Stimulated activated CD4-positive, alpha-beta T cell treated with anti-CD3 and anti-CD28 coated beads, Interleukin-2, amount 100 ng/mL, for 4 hours (primary cell): ENCODE measurements around the gene L3HYPDH.

Experiments used
- DNase-seq: peaks from one replicate; pipeline ENCODE4 v3.0.0-alpha.2; 2020; ENCODE audit warnings: low read depth

L3HYPDH gene

DNA sequence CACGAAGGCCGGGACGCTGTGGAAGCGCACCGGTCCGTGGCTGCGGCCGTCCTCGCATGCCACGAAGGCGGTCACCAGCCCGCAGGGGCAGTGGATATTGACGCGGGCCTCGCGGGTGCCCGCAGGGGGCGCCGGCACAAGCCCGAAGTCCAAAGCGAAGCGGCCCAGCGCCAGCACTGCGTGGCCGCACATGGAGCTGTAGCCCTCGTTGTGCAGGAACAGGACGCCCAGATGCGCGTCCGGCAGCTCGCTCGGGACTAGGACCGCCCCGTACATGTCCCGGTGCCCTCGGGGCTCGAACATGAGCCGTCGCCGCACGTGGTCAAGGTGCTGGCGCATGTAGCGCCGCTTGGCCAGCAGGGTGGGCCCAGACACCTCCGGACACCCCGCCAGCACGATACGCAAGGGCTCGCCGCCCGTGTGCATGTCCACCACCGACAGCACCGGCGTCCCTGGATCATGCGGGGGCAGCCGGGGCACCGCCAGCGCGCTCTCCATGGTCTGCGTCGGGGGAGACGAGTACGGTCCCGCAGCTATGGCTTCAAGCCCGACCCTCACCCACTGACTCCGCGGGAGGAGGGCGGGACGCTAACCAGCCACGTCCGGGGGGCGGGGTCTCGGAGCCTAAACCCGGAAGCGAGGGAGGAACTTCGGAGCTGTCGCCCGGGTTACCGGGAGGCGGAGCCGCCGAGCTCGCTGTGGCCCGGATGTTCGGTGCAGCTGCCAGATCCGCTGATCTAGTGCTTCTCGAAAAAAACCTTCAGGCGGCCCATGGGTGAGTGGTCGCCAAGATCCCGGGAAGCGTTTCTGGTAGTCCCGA is at the start of gene L3HYPDH, which contains the start of gene JKAMP:
Gene L3HYPDH, minus strand, starts transcription at position 590 of the 820 bp plus-strand sequence. Its CDS starts 92 bp downstream, at position 498.
Gene JKAMP, plus strand, starts transcription at position 699 of the 820 bp plus-strand sequence. Its CDS starts 73 bp downstream, at position 772.
- DNase-seq, result peak; percentile 98

DNA sequence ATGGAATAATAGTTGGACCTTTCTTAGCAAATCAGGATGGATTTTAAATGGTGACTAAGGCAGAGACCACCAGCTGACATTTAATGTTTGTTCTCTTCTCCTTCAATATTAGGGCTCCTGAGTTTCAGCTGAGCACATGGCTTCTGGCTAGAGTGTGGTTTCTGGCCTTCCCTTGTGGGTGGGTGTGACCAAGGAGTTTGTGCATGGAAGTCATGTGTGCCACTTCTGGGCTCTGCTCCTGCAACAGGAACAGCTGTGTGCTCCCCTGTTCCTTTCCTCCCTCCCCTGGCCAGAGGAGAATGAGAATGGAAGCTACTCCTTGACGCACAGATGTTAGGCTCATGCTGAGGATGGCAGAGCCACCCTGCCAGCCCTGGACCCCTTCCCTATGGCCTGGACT is 48.2 kb upstream of the L3HYPDH start:
- no peak for DNase-seq

DNA sequence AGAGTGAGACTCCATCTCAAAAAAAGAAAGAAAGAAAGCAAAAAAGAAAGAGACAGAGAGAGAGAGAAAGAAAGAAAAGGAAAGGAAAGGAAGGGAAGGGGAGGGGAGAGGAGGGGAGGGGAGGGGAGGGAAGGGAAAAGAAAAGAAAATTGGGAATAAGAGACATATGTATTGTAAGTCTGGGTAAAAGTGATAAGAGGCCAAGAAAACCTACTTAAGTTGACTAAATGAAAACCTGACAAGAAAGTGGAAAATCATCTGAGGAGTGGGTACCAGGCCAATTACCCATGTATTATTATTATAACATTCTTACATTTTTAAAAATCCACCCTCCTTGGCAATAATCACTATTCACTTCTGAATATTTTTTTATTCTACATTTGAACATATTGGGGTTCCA is 46.1 kb upstream of the L3HYPDH start:
- no peak for DNase-seq

- DNase-seq, result no peak
These were observed 45.0 kb upstream of the L3HYPDH start for GRCh38 chr14:59529189-59529588.

- no peak for DNase-seq
These were observed 36.0 kb upstream of the L3HYPDH start for GRCh38 chr14:59520224-59520623.

GRCh38 chr14:59511916-59512575 is 27.8 kb upstream of the L3HYPDH start:
- DNase-seq, result no peak

GRCh38 chr14:59510966-59511365 is 26.8 kb upstream of the L3HYPDH start:
- no peak for DNase-seq

DNA sequence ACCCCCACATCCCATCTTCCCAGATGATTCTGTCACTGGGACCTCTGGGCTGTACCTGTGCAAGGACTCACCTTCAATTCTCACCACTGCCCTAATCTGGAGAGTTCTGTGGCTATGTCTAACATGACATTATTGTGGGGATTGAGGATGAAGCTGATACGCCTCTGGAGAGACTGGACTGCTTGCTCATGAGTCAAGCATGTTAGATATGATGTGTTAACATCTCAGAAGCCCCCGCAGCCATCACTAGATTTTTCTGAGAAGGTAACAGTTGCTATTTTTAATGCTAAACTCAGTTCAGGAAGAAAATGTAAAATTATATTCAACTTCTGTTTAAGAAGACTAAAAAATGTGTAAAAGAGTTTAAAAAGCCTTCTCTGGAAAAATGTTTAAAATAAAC is 25.8 kb upstream of the L3HYPDH start:
- DNase-seq, result no peak

- DNase-seq, result no peak
These were observed 24.9 kb upstream of the L3HYPDH start for GRCh38 chr14:59509101-59509500.

DNA sequence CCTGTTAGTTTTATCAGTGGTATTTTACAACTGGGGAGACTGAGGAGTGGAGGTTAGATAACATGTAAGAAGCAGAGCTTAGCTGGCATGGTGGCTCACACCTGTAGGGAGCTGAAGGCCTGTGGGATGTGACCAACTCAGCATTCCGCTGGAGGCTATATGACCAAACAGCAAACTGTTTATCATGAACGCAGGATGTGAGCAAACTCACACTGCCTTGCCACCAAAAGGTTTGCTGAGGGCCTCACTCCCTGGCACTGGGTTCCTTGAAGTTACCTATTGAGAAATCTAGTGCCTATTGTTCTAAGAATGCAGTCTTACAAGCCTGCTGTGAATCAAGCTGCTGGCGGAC is 23.5 kb upstream of the L3HYPDH start:
- no peak for DNase-seq

DNA sequence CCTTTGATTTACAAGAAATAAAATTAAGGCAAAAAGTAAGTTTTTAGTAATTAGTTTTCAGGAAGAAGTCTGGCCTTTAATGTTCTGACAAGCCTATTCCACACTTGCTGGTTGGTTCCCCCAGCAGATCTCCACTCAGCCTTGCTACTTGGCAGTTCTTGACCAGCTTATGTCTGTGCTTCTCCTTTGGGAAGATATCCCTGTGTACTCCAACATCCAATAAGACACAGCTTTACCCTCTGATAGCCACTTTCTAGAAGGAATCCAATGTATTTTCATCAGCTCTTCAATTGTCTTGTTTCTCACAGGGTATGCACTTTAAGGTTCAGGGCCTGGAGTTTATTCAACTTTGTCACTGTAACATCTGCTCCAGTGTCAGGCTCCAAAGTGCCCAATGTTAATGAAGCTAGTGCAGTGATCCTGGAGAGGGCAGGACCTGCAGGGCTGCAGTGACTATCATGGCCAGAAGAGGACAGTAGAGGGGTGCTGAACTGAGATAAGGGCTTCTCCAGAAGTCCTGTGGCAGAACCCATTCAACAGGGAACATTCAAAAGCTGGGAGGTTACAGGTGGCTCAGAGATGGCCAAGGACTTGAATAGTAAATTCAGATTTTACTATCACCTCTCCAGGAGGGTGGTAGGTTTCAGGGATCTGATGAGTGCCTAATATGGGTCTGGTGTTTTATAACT is 23.0 kb upstream of the L3HYPDH start:
- DNase-seq, result peak; percentile 8

DNA sequence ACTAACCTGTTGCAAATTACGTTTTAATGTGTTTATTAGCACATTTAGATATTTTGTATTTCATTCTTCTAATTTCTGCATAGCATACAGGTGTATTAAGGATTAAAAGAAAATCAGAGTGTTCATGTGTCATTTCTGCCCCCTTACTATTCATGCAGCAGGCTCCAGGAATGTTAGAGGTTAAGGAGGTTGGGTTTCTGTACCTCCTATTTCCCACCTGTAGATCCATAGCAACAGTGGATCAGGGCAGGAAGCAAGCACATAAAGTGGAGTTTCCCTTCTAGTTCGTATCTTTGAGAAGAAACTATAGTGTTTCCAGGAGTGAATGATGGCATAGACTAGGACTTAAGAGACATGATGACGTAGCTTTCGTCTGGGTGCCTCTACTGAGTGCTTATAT is 19.0 kb upstream of the L3HYPDH start:
- DNase-seq, result no peak

GRCh38 chr14:59500732-59501131 is 16.5 kb upstream of the L3HYPDH start:
- DNase-seq, result no peak

GRCh38 chr14:59492384-59492783 is 8.2 kb upstream of the L3HYPDH start:
- no peak for DNase-seq

GRCh38 chr14:59490756-59491155 is 6.5 kb upstream of the L3HYPDH start:
- no peak for DNase-seq

- no peak for DNase-seq
These were observed 499 bp upstream of the L3HYPDH start for GRCh38 chr14:59484639-59485175.

- no peak for DNase-seq
These were observed 845 bp downstream of the L3HYPDH start for GRCh38 chr14:59483363-59483762.

DNA sequence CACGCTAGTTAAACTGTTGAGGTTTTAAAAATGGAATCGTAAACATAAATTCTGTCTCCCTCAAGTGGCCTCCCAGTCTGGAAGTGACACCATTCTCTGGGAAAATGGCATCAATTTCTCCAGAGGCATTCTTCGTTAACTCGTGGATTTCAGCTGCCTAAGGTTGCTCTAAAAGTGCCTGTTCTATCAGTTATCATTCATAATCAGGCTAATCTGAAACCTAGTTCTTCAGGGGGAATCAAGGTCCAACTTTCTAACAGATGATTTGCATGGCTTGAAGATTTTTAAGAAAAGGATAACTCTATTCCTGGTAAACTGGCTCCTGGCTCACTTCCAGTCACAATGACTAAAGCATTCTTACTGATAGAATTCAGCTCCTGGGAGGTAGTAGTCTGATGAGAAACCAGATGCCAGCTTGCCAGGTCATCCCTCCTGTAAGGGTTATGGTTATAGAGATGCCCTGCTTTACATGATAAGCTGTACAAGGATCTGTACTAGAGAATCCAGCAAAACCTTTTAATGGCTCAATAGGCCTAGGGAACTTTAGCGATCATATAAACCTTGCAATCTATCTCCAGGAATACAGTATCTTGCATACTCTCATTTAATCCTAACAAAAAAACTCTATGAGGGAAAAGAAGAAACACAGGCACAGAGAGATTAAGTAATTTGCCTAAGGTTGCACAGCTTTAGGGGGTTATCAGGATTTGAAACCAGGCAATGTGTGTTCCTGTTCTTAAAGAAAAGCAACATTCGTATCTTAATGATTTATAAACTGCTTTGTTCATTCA is 1.5 kb downstream of the L3HYPDH start:
- DNase-seq, result no peak

- no peak for DNase-seq
These were observed 2.2 kb downstream of the L3HYPDH start for GRCh38 chr14:59481871-59482540.

DNA sequence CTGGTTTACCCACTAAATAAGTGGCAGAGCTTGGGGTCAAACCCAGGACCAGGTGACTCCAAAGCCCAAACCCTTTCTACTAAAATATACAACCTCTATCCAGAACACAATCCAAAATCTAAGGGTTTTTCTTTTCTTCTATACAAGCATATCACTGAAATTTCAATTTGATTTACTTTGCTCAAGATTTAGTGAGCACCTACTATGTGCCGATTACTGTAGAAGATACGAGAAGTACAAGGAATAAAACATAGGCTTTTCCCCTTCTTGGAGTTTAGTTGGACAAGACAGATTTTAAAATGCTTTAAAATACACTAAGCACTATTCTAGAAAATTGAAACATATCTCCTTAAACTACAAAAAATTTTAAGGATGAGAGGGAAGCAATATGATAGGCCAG is 2.8 kb downstream of the L3HYPDH start:
- DNase-seq, result no peak

- DNase-seq, result no peak
These were observed 4.0 kb downstream of the L3HYPDH start for GRCh38 chr14:59480166-59480565.
